CD4-positive, alpha-beta memory T cell (primary cell): ENCODE results near the gene FAM184A. TPM values are rescaled to one million over a fixed set of nuclear protein-coding genes. Genes with fewer than 3 reads are reported as not detected.

Experiments used
- CTCF ChIA-PET: fragments of 350-600 bp; sonication (Branson Sonifier 250); formaldehyde crosslinking; loops from one replicate; lab custom pipeline; 2021; ENCODE audit warnings: inconsistent platforms; ENCODE audit not compliant: partially characterized antibody; lab: Charles Lee
- POLR2A ChIA-PET: fragments of 350-600 bp; sonication (Branson Sonifier 250); formaldehyde crosslinking; loops from one replicate; lab custom pipeline; 2021; ENCODE audit not compliant: partially characterized antibody; lab: Charles Lee
- DNase-seq, 5 donors: peaks; one replicate each; pipeline versions ENCODE4 v3.0.0 to v3.0.0-alpha.2; 2020 to 2022; ENCODE audit warnings: mixed read lengths in 1 of 5
- H3K27ac ChIP-seq: one replicate; pipeline ENCODE4 v1.7.0; 2013; ENCODE audit warnings: low read depth, low read length
- H3K27me3 ChIP-seq: 2 replicates; pipeline ENCODE4 v1.7.0; 2013; ENCODE audit warnings: mild to moderate bottlenecking, low read length, moderate library complexity; ENCODE audit not compliant: insufficient read depth
- H3K36me3 ChIP-seq: 2 replicates; pipeline ENCODE4 v1.7.0; 2013; ENCODE audit warnings: mild to moderate bottlenecking, low read length, moderate library complexity; ENCODE audit not compliant: insufficient read depth
- H3K4me1 ChIP-seq: 2 replicates; pipeline ENCODE4 v1.7.0; 2013; ENCODE audit warnings: mild to moderate bottlenecking, low read length, moderate library complexity; ENCODE audit not compliant: insufficient read depth
- H3K4me3 ChIP-seq, 2 donors: one replicate each; pipeline ENCODE4 v1.7.0; 2013; ENCODE audit warnings: low read length in 2 of 2, mild to moderate bottlenecking in 1 of 2
- H3K9me3 ChIP-seq, 2 donors: one replicate each; pipeline ENCODE4 v1.7.0; 2013; ENCODE audit warnings: low read length in 2 of 2, control low read depth in 1 of 2; ENCODE audit not compliant: control insufficient read depth in 1 of 2
- H3K27ac Mint-ChIP-seq, 7 donors: one replicate each; pipeline ENCODE4 v1.8.0; 2020 to 2021; ENCODE audit warnings: mixed read lengths in 7 of 7, mild to moderate bottlenecking in 6 of 7, inconsistent platforms in 3 of 7, moderate library complexity in 3 of 7
- H3K27me3 Mint-ChIP-seq, 2 donors: one replicate each; pipeline ENCODE4 v1.8.0; 2020 to 2021; ENCODE audit warnings: mixed read lengths in 2 of 2
- H3K36me3 Mint-ChIP-seq, 2 donors: one replicate each; pipeline ENCODE4 v1.8.0; 2020 to 2021; ENCODE audit warnings: mixed read lengths in 2 of 2, inconsistent platforms in 1 of 2, mild to moderate bottlenecking in 1 of 2
- H3K4me1 Mint-ChIP-seq, 4 donors: one replicate each; pipeline ENCODE4 v1.8.0; 2020 to 2021; ENCODE audit warnings: mixed read lengths in 4 of 4, mild to moderate bottlenecking in 1 of 4
- H3K4me3 Mint-ChIP-seq, 8 donors: one replicate each; pipeline ENCODE4 v1.8.0; 2020 to 2021; ENCODE audit warnings: mixed read lengths in 8 of 8, mild to moderate bottlenecking in 7 of 8, moderate library complexity in 6 of 8, inconsistent platforms in 3 of 8
- H3K9me3 Mint-ChIP-seq, 8 donors: one replicate each; pipeline ENCODE4 v1.8.0; 2020 to 2021; ENCODE audit warnings: mixed read lengths in 8 of 8, mild to moderate bottlenecking in 5 of 8, inconsistent platforms in 3 of 8, moderate library complexity in 1 of 8
- intact Hi-C: fragments of 100-400 bp; cut with micrococcal nuclease; formaldehyde crosslinking; loops from one replicate; pipeline ENCODE4 v1.15.1; 2023
- polyA plus RNA-seq, 2 donors: library from polyadenylated mRNA; unstranded; fragments of 300-500 nt; fragmentation: Illumina TruSeq; gene quantifications; one replicate each; pipeline ENCODE4 v1.2.3, GENCODE V29; 2021
- total RNA-seq, 2 experiments: library from RNA; stranded (reverse); gene quantifications; one replicate each; pipeline ENCODE4 v1.2.3, GENCODE V29; 2021

Gene FAM184A
- total and polyA plus RNA-seq, 4 experiments from 2014 or later: 0.54 to 6.1 (median 3.6) TPM

- H3K4me1 Mint-ChIP-seq: no peaks in the 10 kb centered on the region
- H3K27me3 Mint-ChIP-seq: no peaks in the 10 kb centered on the region
- Histone ChIP-seq H3K4me1 (no peaks in the 10 kb centered on the region), H3K36me3 (no peaks in the 10 kb centered on the region), H3K27ac (no peak overlapping the region), H3K9me3 (no peaks in the 10 kb centered on the region), H3K27me3 (no peaks in the 10 kb centered on the region), H3K4me3 (no peak overlapping the region)
- DNase-seq: no peak
- ChIA-PET POLR2A (no interaction called here), CTCF (interaction anchor here (14.2 kb wide), 1 partner anchor 138 kb away, joined by 245 read pairs; no protein-coding TSS in a partner anchor)
- H3K27ac Mint-ChIP-seq: no peak overlapping the region
- intact Hi-C loops: no loop called here
- peaks cover 0 to 4% of the 10 kb centered on the region in 2 donors for H3K36me3 Mint-ChIP-seq
- no peak overlapping the region for H3K4me3 Mint-ChIP-seq
- H3K9me3 Mint-ChIP-seq: no peaks in the 10 kb centered on the region
Observed at GRCh38 chr6:118971682-118972081, 106.8 kb downstream of the FAM184A start.

DNA sequence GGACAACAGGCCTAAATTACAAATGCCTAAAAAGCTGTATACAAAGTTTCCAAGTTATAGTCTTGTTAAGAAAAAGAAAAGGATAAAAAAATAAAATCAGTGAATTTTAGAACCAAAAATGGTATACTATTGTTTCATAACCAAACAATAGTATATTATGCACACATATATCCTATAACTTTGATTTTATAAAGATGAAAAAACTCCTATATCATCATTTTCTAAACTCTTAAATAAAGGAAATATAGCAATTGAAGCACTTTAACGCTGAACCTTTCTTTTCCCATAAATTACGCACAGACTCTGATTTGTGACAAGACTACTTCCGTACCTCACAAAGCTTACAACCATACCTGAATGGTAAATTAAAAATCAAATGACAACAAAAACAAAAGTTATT lies 107.6 kb downstream of the FAM184A start:
- Histone ChIP-seq H3K27me3 (no peaks in the 10 kb centered on the region), H3K4me1 (no peaks in the 10 kb centered on the region), H3K36me3 (no peaks in the 10 kb centered on the region), H3K4me3 (no peak overlapping the region), H3K27ac (no peak overlapping the region), H3K9me3 (no peaks in the 10 kb centered on the region)
- H3K27me3 Mint-ChIP-seq: no peaks in the 10 kb centered on the region
- H3K4me1 Mint-ChIP-seq: no peaks in the 10 kb centered on the region
- no peak overlapping the region for H3K4me3 Mint-ChIP-seq
- ChIA-PET CTCF (interaction anchor here (14.2 kb wide), 1 partner anchor 139 kb away, joined by 245 read pairs; no protein-coding TSS in a partner anchor), POLR2A (no interaction called here)
- intact Hi-C loops: no loop called here
- peaks cover 0 to 3% of the 10 kb centered on the region in 2 donors for H3K36me3 Mint-ChIP-seq
- DNase-seq: no peak
- no peaks in the 10 kb centered on the region for H3K9me3 Mint-ChIP-seq
- no peak overlapping the region for H3K27ac Mint-ChIP-seq

DNA sequence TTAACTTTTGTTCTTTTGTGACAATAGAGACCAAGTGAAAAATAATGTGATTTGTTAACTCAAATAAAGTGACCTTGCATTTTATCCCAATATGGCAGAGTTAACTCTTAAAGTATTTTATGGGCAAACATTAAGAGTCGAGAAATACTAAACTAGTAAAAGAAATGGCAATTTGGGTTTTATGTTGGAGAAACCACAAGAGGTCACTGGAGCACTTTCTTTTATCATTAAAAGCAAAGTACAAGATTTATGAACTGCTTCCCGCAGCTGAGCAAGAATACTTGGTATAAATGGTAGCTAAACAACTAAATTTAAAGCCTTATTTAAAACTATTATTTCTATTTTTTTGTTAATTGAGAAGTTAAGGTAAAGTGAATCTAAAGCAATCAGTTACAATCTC lies 110.0 kb downstream of the FAM184A start:
- ChIA-PET CTCF (interaction anchor here (1.1 to 14.2 kb wide), 2 partner anchors 131 to 141 kb away, joined by 3 to 245 read pairs; no protein-coding TSS in a partner anchor), POLR2A (no interaction called here)
- H3K27me3 Mint-ChIP-seq: no peaks in the 10 kb centered on the region
- Histone ChIP-seq H3K27ac (no peak overlapping the region), H3K4me3 (no peak overlapping the region), H3K9me3 (no peaks in the 10 kb centered on the region), H3K36me3 (no peaks in the 10 kb centered on the region), H3K27me3 (no peaks in the 10 kb centered on the region), H3K4me1 (no peaks in the 10 kb centered on the region)
- H3K9me3 Mint-ChIP-seq: no peaks in the 10 kb centered on the region
- no peak overlapping the region for H3K4me3 Mint-ChIP-seq
- H3K36me3 Mint-ChIP-seq: no peaks in the 10 kb centered on the region
- DNase-seq: peak in 3 of 5 donors; percentile 2 to 9 (median 2)
- H3K27ac Mint-ChIP-seq: no peak overlapping the region
- intact Hi-C loops: loop anchor here (1.0 to 10.0 kb wide), 2 partner anchors 142 to 684 kb away; no protein-coding TSS in a partner anchor
- H3K4me1 Mint-ChIP-seq: no peaks in the 10 kb centered on the region

DNA sequence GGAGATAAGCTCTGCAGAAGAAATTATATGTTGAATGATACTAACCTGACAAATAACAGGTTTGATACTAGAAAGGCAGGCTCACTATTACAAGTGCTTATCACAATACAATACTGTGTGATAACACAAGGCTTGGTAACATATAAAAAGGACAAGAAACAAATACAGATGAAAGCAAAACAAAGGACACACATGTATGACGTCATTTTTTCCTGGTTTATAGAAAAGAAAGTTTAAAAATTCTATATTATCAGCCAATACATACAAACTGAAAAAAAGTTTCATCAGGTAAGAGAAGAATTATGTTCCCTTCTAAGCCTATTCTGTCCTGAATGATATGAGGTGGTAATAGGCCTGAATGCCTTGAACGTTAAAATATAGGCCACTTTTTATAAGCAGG lies 111.2 kb downstream of the FAM184A start:
- no peak overlapping the region for H3K27ac ChIP-seq
- no peaks in the 10 kb centered on the region for H3K36me3 ChIP-seq
- H3K27me3 ChIP-seq: no peaks in the 10 kb centered on the region
- H3K4me3 Mint-ChIP-seq: no peak overlapping the region
- H3K9me3 ChIP-seq: no peaks in the 10 kb centered on the region
- POLR2A ChIA-PET: no interaction called here
- H3K27ac Mint-ChIP-seq: no peak overlapping the region
- CTCF ChIA-PET: interaction anchor here (14.2 kb wide), 1 partner anchor 142 kb away, joined by 245 read pairs; no protein-coding TSS in a partner anchor
- no peaks in the 10 kb centered on the region for H3K27me3 Mint-ChIP-seq
- H3K4me3 ChIP-seq: no peak overlapping the region
- no peak for DNase-seq
- H3K9me3 Mint-ChIP-seq: no peaks in the 10 kb centered on the region
- H3K4me1 Mint-ChIP-seq: no peaks in the 10 kb centered on the region
- H3K4me1 ChIP-seq: no peaks in the 10 kb centered on the region
- no peaks in the 10 kb centered on the region for H3K36me3 Mint-ChIP-seq
- intact Hi-C loops: loop anchor here (10.0 kb wide), 1 partner anchor 682 kb away; no protein-coding TSS in a partner anchor

- POLR2A ChIA-PET: no interaction called here
- intact Hi-C loops: loop anchor here (10.0 kb wide), 1 partner anchor 681 kb away; no protein-coding TSS in a partner anchor
- Histone ChIP-seq H3K4me1 (no peaks in the 10 kb centered on the region), H3K9me3 (no peaks in the 10 kb centered on the region), H3K27me3 (no peaks in the 10 kb centered on the region), H3K4me3 (no peak overlapping the region), H3K27ac (no peak overlapping the region), H3K36me3 (no peaks in the 10 kb centered on the region)
- no peaks in the 10 kb centered on the region for H3K9me3 Mint-ChIP-seq
- no peaks in the 10 kb centered on the region for H3K27me3 Mint-ChIP-seq
- no peak overlapping the region for H3K4me3 Mint-ChIP-seq
- H3K4me1 Mint-ChIP-seq: no peaks in the 10 kb centered on the region
- CTCF ChIA-PET: interaction anchor here (0.7 to 14.2 kb wide), 2 partner anchors 136 to 144 kb away, joined by 3 to 245 read pairs; no protein-coding TSS in a partner anchor
- peak overlapping the region in 2 of 7 donors; percentile 55 to 59 for H3K27ac Mint-ChIP-seq
- no peak for DNase-seq
- H3K36me3 Mint-ChIP-seq: no peaks in the 10 kb centered on the region
Observed at GRCh38 chr6:118965843-118966370, 112.6 kb downstream of the FAM184A start.

GRCh38 chr6:118965371-118965770 lies 113.1 kb downstream of the FAM184A start:
- Mint-ChIP-seq H3K4me3 (no peak overlapping the region), H3K4me1 (no peaks in the 10 kb centered on the region), H3K36me3 (no peaks in the 10 kb centered on the region), H3K27ac (no peak overlapping the region), H3K9me3 (no peaks in the 10 kb centered on the region), H3K27me3 (no peaks in the 10 kb centered on the region)
- H3K36me3 ChIP-seq: no peaks in the 10 kb centered on the region
- H3K4me3 ChIP-seq: no peak overlapping the region
- intact Hi-C loops: loop anchor here (10.0 kb wide), 1 partner anchor 681 kb away; no protein-coding TSS in a partner anchor
- no peak for DNase-seq
- no peaks in the 10 kb centered on the region for H3K9me3 ChIP-seq
- H3K27ac ChIP-seq: no peak overlapping the region
- no peaks in the 10 kb centered on the region for H3K27me3 ChIP-seq
- POLR2A ChIA-PET: no interaction called here
- CTCF ChIA-PET: interaction anchor here (0.7 to 14.2 kb wide), 2 partner anchors 137 to 144 kb away, joined by 3 to 245 read pairs; no protein-coding TSS in a partner anchor
- H3K4me1 ChIP-seq: no peaks in the 10 kb centered on the region

DNA sequence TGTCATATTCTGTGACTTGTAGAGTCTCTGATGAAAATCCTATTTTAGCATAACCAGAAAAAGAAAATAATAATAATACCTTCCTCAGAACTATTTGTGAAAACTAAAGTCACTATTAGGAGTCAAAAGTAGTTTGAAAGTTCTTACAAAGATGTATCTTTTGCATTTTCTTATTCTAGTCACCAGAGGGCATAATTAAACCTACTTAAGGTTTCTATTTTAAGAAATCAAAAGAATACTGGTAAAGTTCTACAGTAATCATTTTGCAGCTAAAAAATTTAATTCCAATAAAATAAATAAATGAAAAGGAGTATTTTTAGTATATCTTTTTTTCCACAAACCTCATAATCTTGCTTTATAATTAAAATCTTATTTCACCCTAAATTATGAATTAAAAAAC lies 115.5 kb downstream of the FAM184A start:
- Mint-ChIP-seq H3K9me3 (no peaks in the 10 kb centered on the region), H3K4me3 (no peak overlapping the region), H3K4me1 (peaks cover 0 to 6% (median 4%) of the 10 kb centered on the region in 4 donors), H3K27me3 (no peaks in the 10 kb centered on the region), H3K27ac (no peak overlapping the region), H3K36me3 (no peaks in the 10 kb centered on the region)
- Histone ChIP-seq H3K27ac (no peak overlapping the region), H3K27me3 (no peaks in the 10 kb centered on the region), H3K36me3 (no peaks in the 10 kb centered on the region), H3K9me3 (no peaks in the 10 kb centered on the region), H3K4me1 (no peaks in the 10 kb centered on the region), H3K4me3 (no peak overlapping the region)
- ChIA-PET POLR2A (interaction anchor here (2.0 kb wide), 1 partner anchor 147 kb away, joined by 10 read pairs; no protein-coding TSS in a partner anchor), CTCF (interaction anchor here (0.7 to 14.2 kb wide), 9 partner anchors 28 to 451 kb away, joined by 3 to 245 read pairs (median 4); no protein-coding TSS in a partner anchor)
- intact Hi-C loops: loop anchor here (1.0 to 10.0 kb wide), 2 partner anchors 147 to 678 kb away; no protein-coding TSS in a partner anchor
- peak in 3 of 5 donors; percentile 4 to 16 (median 12) for DNase-seq
